Measurements from ENCODE around the gene RPS2.

DNA sequence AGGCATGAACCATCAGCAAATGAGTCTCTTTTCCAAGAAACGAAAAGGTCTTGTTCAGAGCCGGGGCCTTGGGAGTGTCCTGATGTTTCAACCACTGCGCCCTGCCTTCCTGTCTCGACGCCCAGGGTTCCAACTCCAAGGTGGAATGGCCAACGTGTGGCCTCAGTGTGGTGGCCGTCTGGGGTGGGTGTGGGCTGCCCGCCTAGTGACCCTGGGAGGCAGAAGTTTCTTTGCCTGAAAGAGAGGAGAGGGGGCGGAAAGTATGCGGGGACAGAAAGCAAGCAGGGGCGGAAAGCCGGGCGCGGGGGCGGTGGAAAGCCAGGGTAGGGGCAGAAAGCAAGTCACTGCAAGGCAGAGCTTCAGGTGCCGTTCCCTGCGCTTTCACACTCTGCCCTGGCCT lies 25.7 kb downstream of the RPS2 start:
- TF ChIP-seq, protein P1, sequence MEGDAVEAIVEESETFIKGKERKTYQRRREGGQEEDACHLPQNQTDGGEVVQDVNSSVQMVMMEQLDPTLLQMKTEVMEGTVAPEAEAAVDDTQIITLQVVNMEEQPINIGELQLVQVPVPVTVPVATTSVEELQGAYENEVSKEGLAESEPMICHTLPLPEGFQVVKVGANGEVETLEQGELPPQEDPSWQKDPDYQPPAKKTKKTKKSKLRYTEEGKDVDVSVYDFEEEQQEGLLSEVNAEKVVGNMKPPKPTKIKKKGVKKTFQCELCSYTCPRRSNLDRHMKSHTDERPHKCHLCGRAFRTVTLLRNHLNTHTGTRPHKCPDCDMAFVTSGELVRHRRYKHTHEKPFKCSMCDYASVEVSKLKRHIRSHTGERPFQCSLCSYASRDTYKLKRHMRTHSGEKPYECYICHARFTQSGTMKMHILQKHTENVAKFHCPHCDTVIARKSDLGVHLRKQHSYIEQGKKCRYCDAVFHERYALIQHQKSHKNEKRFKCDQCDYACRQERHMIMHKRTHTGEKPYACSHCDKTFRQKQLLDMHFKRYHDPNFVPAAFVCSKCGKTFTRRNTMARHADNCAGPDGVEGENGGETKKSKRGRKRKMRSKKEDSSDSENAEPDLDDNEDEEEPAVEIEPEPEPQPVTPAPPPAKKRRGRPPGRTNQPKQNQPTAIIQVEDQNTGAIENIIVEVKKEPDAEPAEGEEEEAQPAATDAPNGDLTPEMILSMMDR (IDR thresholded peaks at IDR 0.05; ENCODE audit: low read length) = no peak
- TF ChIP-seq EZH2 (IDR thresholded peaks at IDR 0.05; ENCODE audit: borderline replicate concordance, low read length) = no peak

Measured in OCI-LY1 (cell line).